Neural crest cell (in vitro differentiated cells): Measurements from ENCODE around the gene LMAN1L. TPM values are rescaled to one million over a fixed set of nuclear protein-coding genes. Genes with fewer than 3 reads are reported as not detected.
A peak's percentile ranks its signal among the peaks of the same experiment; 100 is the strongest.

Experiments
- DNase-seq: peaks from one replicate; pipeline ENCODE4 v3.0.0; 2021; ENCODE audit warnings: low read depth, mixed read lengths, low spot score
- H3K27ac Mint-ChIP-seq: one replicate; pipeline ENCODE4 v1.8.0; 2021; ENCODE audit warnings: mild to moderate bottlenecking, mixed read lengths; ENCODE audit not compliant: unreplicated experiment
- H3K27me3 Mint-ChIP-seq: 2 replicates; pipeline ENCODE4 v1.8.0; 2021; ENCODE audit warnings: low read depth, mild to moderate bottlenecking, mixed read lengths
- H3K36me3 Mint-ChIP-seq: 2 replicates; pipeline ENCODE4 v1.8.0; 2021; ENCODE audit warnings: low read depth, mild to moderate bottlenecking, mixed read lengths
- H3K4me1 Mint-ChIP-seq: 2 replicates; pipeline ENCODE4 v1.8.0; 2021; ENCODE audit warnings: mixed read lengths
- H3K4me3 Mint-ChIP-seq: one replicate; pipeline ENCODE4 v1.8.0; 2021; ENCODE audit warnings: mild to moderate bottlenecking, mixed read lengths
- H3K9me3 Mint-ChIP-seq: 2 replicates; pipeline ENCODE4 v1.8.0; 2021; ENCODE audit warnings: mixed read lengths
- total RNA-seq: library from RNA; stranded (reverse); gene quantifications from 2 replicates; pipeline ENCODE4 v1.2.1, GENCODE V29; 2021
- TF ChIP-seq, protein P1 (sequence below): fragments of 200-600 bp; sonication (generic); conservative IDR thresholded peaks from 2 replicates; pipeline ENCODE4 v1.5.0; 2021; ENCODE audit warnings: antibody characterized with exemption, mild to moderate bottlenecking

Gene LMAN1L
- total RNA-seq, 1 donor from 2014 or later, result not detected

DNA sequence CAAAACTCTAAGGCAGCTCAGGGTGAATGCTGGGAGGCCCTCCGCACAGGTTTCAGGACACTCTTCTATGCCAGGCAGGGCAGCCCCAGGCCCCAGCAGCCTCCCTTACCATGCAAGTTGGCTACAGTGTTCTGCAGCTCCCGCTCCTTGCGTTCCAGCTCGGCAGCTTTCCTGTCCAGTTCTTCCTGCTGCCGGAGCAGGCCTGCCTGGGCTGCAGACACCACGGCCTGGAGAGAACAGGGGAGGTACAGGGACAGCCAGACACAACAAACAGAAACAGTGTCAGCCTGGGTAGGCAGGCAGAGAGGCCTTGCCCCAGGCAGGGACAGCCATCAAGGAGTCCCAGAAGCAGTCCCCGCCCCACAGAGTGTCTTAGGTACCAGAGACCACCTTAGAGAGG is 39.3 kb downstream of the LMAN1L start:
- H3K27ac Mint-ChIP-seq, result no peak overlapping the region
- no peaks in the 10 kb centered on the region for H3K4me1 Mint-ChIP-seq
- TF ChIP-seq, protein P1, sequence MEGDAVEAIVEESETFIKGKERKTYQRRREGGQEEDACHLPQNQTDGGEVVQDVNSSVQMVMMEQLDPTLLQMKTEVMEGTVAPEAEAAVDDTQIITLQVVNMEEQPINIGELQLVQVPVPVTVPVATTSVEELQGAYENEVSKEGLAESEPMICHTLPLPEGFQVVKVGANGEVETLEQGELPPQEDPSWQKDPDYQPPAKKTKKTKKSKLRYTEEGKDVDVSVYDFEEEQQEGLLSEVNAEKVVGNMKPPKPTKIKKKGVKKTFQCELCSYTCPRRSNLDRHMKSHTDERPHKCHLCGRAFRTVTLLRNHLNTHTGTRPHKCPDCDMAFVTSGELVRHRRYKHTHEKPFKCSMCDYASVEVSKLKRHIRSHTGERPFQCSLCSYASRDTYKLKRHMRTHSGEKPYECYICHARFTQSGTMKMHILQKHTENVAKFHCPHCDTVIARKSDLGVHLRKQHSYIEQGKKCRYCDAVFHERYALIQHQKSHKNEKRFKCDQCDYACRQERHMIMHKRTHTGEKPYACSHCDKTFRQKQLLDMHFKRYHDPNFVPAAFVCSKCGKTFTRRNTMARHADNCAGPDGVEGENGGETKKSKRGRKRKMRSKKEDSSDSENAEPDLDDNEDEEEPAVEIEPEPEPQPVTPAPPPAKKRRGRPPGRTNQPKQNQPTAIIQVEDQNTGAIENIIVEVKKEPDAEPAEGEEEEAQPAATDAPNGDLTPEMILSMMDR, result no peak
- no peaks in the 10 kb centered on the region for H3K9me3 Mint-ChIP-seq
- no peak for DNase-seq
- H3K36me3 Mint-ChIP-seq, result peaks cover 9% of the 10 kb centered on the region
- H3K27me3 Mint-ChIP-seq, result no peaks in the 10 kb centered on the region
- no peak overlapping the region for H3K4me3 Mint-ChIP-seq

- H3K27me3 Mint-ChIP-seq, result no peaks in the 10 kb centered on the region
- DNase-seq, result no peak
- H3K27ac Mint-ChIP-seq, result no peak overlapping the region
- H3K4me3 Mint-ChIP-seq, result no peak overlapping the region
- H3K9me3 Mint-ChIP-seq, result no peaks in the 10 kb centered on the region
- peaks cover 2% of the 10 kb centered on the region for H3K36me3 Mint-ChIP-seq
- TF ChIP-seq, protein P1, result no peak
- H3K4me1 Mint-ChIP-seq, result peaks cover 8% of the 10 kb centered on the region
These were observed 41.9 kb downstream of the LMAN1L start for GRCh38 chr15:74854453-74855022.

GRCh38 chr15:74855857-74856256 is 43.2 kb downstream of the LMAN1L start:
- DNase-seq, result no peak
- Mint-ChIP-seq H3K36me3 (peaks cover 2% of the 10 kb centered on the region), H3K27me3 (no peaks in the 10 kb centered on the region), H3K4me3 (no peak overlapping the region), H3K9me3 (no peaks in the 10 kb centered on the region), H3K4me1 (peaks cover 8% of the 10 kb centered on the region), H3K27ac (peak overlapping the region; percentile 27)
- TF ChIP-seq, protein P1, result no peak

- Mint-ChIP-seq H3K27me3 (no peaks in the 10 kb centered on the region), H3K4me1 (peaks cover 8% of the 10 kb centered on the region), H3K27ac (no peak overlapping the region), H3K36me3 (peaks cover 2% of the 10 kb centered on the region), H3K9me3 (no peaks in the 10 kb centered on the region), H3K4me3 (no peak overlapping the region)
- no peak for DNase-seq
- TF ChIP-seq, protein P1, result no peak
These were observed 43.9 kb downstream of the LMAN1L start for GRCh38 chr15:74856537-74856936.

DNA sequence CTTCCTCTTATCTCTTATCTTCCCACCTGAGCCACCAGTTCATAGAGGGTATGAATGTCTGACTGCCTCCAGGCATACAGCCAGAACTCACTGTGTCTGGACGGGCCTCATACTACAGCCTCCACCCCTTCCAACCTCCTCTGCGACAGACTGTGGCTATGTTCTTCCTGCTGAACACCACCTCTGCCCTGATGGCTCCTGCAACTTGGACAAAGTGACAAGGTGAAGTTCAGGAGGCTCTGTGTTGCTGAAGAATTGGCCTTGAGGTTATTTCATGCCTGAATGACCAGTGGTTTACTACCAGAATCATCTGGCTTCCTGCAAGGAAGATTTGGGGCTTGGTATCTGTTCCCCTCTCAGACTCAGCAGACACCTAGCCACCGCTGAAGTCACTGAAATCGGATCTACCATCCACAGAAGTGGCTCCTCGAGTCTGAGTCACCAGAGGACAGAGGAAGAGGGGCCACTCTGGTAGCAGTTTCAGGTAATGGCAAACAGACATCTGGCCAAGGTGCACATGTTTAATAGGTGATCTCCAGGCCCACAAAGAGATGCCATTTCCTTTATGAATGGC is 44.5 kb downstream of the LMAN1L start:
- H3K27ac Mint-ChIP-seq, result peak overlapping the region; percentile 27
- H3K36me3 Mint-ChIP-seq, result peaks cover 2% of the 10 kb centered on the region
- H3K9me3 Mint-ChIP-seq, result no peaks in the 10 kb centered on the region
- no peak overlapping the region for H3K4me3 Mint-ChIP-seq
- no peak for DNase-seq
- TF ChIP-seq, protein P1, result no peak
- no peaks in the 10 kb centered on the region for H3K27me3 Mint-ChIP-seq
- H3K4me1 Mint-ChIP-seq, result peaks cover 8% of the 10 kb centered on the region
